HG03175 (cell line): ENCODE measurements around the gene PARD3.

Experiments
- ATAC-seq: cut with Tn5 transposase; IDR thresholded peaks from one replicate; pipeline ENCODE4 v1.9.1; 2021; ENCODE audit warnings: mild to moderate bottlenecking, moderate library complexity; ENCODE audit not compliant: unreplicated experiment

Gene PARD3

GRCh38 chr10:34181553-34182300 is 633.4 kb downstream of the PARD3 start:
- no peak for ATAC-seq

- no peak for ATAC-seq
Observed at GRCh38 chr10:34180749-34181148, 634.3 kb downstream of the PARD3 start.

GRCh38 chr10:34179280-34179679 is 635.8 kb downstream of the PARD3 start:
- ATAC-seq: no peak

GRCh38 chr10:34178756-34179155 is 636.3 kb downstream of the PARD3 start:
- ATAC-seq: no peak

GRCh38 chr10:34178196-34178595 is 636.9 kb downstream of the PARD3 start:
- no peak for ATAC-seq

- ATAC-seq: no peak
Observed at GRCh38 chr10:34177445-34177844, 637.7 kb downstream of the PARD3 start.

- ATAC-seq: no peak
Observed at GRCh38 chr10:34176351-34176750, 638.7 kb downstream of the PARD3 start.

- no peak for ATAC-seq
Observed at GRCh38 chr10:34175121-34175520, 640.0 kb downstream of the PARD3 start.

- no peak for ATAC-seq
Observed at GRCh38 chr10:34172936-34173533, 642.1 kb downstream of the PARD3 start.

GRCh38 chr10:34171957-34172527 is 643.1 kb downstream of the PARD3 start:
- no peak for ATAC-seq

- no peak for ATAC-seq
Observed at GRCh38 chr10:34169677-34170076, 645.4 kb downstream of the PARD3 start.

GRCh38 chr10:34169131-34169530 is 646.0 kb downstream of the PARD3 start:
- ATAC-seq: no peak

- no peak for ATAC-seq
Observed at GRCh38 chr10:34168439-34168838, 646.7 kb downstream of the PARD3 start.

- ATAC-seq: no peak
Observed at GRCh38 chr10:34166823-34167222, 648.3 kb downstream of the PARD3 start.

- ATAC-seq: no peak
Observed at GRCh38 chr10:34166354-34166753, 648.7 kb downstream of the PARD3 start.

GRCh38 chr10:34164029-34164428 is 651.1 kb downstream of the PARD3 start:
- ATAC-seq: no peak

GRCh38 chr10:34163075-34163905 is 651.8 kb downstream of the PARD3 start:
- ATAC-seq: no peak

GRCh38 chr10:34161777-34162370 is 653.2 kb downstream of the PARD3 start:
- ATAC-seq: no peak

- no peak for ATAC-seq
Observed at GRCh38 chr10:34160595-34160994, 654.5 kb downstream of the PARD3 start.

GRCh38 chr10:34157501-34157900 is 657.6 kb downstream of the PARD3 start:
- no peak for ATAC-seq
